Breast epithelium (tissue), 4 donors: ENCODE results near the gene MFF. TPM values are rescaled to one million over a fixed set of nuclear protein-coding genes. Genes with fewer than 3 reads are reported as not detected.

Experiments used
- DNase-seq, 2 donors: peaks; one replicate each; pipeline ENCODE4 v3.0.0-alpha.2; 2019; ENCODE audit warnings: low spot score in 2 of 2
- H3K27ac ChIP-seq, 2 donors: fragments of 200-600 bp; sonication (generic) in 1 of 2; one replicate each; pipeline ENCODE4 v1.5.1; 2016 to 2019; ENCODE audit warnings: mild to moderate bottlenecking in 1 of 2
- H3K27me3 ChIP-seq, 2 donors: fragments of 200-600 bp; sonication (generic) in 1 of 2; one replicate each; pipeline versions ENCODE4 v1.5.1 to v1.6.0; 2017 to 2019; ENCODE audit warnings: control low read depth in 1 of 2, mild to moderate bottlenecking in 1 of 2
- H3K36me3 ChIP-seq: fragments of 200-600 bp; one replicate; pipeline ENCODE4 v1.5.1; 2019
- H3K4me1 ChIP-seq, 2 donors: fragments of 200-600 bp; sonication (generic); one replicate each; pipeline ENCODE4 v1.5.1; 2016 to 2019; ENCODE audit warnings: control low read depth in 1 of 2
- H3K4me3 ChIP-seq, 3 donors: fragments of 200-600 bp; sonication (generic); 1 replicate in 2 of 3; 2 replicates in 1 of 3; pipeline ENCODE4 v1.5.1; 2016 to 2019; ENCODE audit warnings: mild to moderate bottlenecking in 3 of 3, moderate library complexity in 2 of 3
- H3K9me3 ChIP-seq, 2 donors: fragments of 200-600 bp; sonication (generic) in 1 of 2; one replicate each; pipeline ENCODE4 v1.5.1; 2016 to 2019; ENCODE audit warnings: control low read depth in 1 of 2
- POLR2A ChIP-seq: fragments of 450-650 bp; IDR thresholded peaks from one replicate; pipeline ENCODE4 v1.6.1; 2016; ENCODE audit warnings: antibody characterized with exemption, mild to moderate bottlenecking, moderate library complexity
- POLR2AphosphoS5 ChIP-seq, 3 donors: sonication (generic); formaldehyde crosslinking; IDR thresholded peaks; one replicate each; pipeline ENCODE4 v1.6.1; 2017; ENCODE audit warnings: antibody characterized with exemption in 3 of 3
- intact Hi-C: fragments of 100-400 bp; cut with DNase I; formaldehyde crosslinking; loops from one replicate; pipeline ENCODE4 v1.15.1; 2023; ENCODE audit warnings: low total_unique reads
- total RNA-seq, 3 donors: library from RNA; depleted of rRNA; stranded (reverse); fragments of >200 nt; gene quantifications; one replicate each; pipeline ENCODE4 v1.1.0, GENCODE V29; 2016
- TF ChIP-seq, protein P1 (sequence below), 3 donors: fragments of 450-650 bp; IDR thresholded peaks; one replicate each; pipeline ENCODE4 v1.5.1; 2016 to 2017; ENCODE audit warnings: antibody characterized with exemption in 3 of 3, mild to moderate bottlenecking in 3 of 3, moderate library complexity in 3 of 3

The MFF gene
- total RNA-seq, 3 donors from 2014 or later: 120 to 135 (median 122) TPM

DNA sequence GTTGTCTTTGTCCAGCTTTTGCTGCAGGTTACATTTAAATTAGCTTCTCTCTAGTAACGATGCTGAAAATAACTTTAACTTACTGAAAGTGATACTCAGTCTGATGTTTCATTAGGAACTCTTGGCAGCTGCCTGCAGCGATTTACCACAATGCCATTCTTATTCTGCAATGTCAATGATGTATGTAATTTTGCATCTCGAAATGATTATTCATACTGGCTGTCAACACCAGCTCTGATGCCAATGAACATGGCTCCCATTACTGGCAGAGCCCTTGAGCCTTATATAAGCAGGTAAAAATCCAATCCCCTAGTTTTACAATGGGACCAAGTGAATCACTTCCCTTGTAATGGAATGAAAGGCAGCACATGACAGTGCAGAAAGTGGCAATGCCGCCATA lies 16.3 kb upstream of the MFF start:
- H3K36me3 ChIP-seq: no peaks in the 10 kb centered on the region
- no peaks in the 10 kb centered on the region for H3K9me3 ChIP-seq
- TF ChIP-seq POLR2AphosphoS5 (IDR thresholded peaks at IDR 0.05) (no peak), POLR2A (no peak)
- TF ChIP-seq, protein P1, sequence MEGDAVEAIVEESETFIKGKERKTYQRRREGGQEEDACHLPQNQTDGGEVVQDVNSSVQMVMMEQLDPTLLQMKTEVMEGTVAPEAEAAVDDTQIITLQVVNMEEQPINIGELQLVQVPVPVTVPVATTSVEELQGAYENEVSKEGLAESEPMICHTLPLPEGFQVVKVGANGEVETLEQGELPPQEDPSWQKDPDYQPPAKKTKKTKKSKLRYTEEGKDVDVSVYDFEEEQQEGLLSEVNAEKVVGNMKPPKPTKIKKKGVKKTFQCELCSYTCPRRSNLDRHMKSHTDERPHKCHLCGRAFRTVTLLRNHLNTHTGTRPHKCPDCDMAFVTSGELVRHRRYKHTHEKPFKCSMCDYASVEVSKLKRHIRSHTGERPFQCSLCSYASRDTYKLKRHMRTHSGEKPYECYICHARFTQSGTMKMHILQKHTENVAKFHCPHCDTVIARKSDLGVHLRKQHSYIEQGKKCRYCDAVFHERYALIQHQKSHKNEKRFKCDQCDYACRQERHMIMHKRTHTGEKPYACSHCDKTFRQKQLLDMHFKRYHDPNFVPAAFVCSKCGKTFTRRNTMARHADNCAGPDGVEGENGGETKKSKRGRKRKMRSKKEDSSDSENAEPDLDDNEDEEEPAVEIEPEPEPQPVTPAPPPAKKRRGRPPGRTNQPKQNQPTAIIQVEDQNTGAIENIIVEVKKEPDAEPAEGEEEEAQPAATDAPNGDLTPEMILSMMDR (IDR thresholded peaks at IDR 0.05): no peak
- H3K27me3 ChIP-seq: no peaks in the 10 kb centered on the region
- H3K27ac ChIP-seq: no peak overlapping the region
- DNase-seq: no peak
- H3K4me3 ChIP-seq: no peak overlapping the region
- intact Hi-C loops: no loop called here
- H3K4me1 ChIP-seq: no peaks in the 10 kb centered on the region

DNA sequence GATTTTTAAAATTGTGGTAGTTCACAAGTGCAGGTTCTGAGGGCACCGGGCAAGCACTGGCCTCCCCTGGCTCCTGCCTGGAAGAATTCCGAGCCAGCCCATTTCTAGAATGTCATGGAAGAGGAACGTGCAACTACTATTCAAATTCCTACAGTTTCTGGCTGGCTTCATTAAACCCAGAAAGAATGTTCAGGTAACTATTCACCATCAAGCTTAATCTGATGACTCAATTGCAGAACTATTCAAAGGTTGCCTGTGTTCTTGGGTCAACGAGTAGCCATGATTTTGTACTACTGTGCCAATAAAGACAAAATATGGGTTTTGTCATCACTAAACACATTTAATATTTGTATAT lies 14.3 kb upstream of the MFF start:
- Histone ChIP-seq H3K4me1 (no peaks in the 10 kb centered on the region), H3K27ac (no peak overlapping the region), H3K9me3 (no peaks in the 10 kb centered on the region), H3K36me3 (no peaks in the 10 kb centered on the region), H3K4me3 (no peak overlapping the region), H3K27me3 (no peaks in the 10 kb centered on the region)
- intact Hi-C loops: no loop called here
- no peak for DNase-seq
- TF ChIP-seq POLR2A: no peak
- TF ChIP-seq, protein P1 (IDR thresholded peaks at IDR 0.05): no peak
- no peak for TF ChIP-seq POLR2AphosphoS5 (IDR thresholded peaks at IDR 0.05)

DNA sequence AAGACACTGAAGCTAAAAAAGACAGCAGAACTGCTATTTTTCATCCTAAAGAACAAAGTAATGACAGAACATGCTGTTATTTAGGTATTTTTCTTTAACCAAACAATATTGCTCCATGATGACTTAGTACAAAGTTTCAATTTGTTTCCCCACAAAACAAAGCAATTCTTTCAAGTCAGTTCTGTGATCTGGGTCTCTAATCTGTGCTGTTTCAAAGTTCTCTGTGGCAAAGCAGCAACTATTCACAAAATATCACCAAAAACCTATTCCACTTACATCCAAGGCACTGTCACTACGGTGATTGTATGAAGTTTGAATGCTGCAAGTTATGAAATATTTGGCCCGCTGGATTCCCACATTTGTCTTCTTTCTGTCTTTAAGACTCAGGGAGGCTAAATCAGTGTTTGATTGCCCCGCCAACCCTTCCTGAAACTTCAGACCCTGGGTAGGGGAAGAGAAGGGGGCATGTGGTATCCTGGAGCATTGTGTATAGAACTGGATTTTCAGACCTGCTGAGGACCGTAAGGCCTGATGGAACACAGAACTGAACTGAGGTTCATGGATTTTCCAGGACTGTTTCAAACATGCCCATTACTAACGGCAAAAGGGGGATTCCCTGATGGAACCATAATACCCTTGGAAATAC lies 13.1 kb upstream of the MFF start:
- Histone ChIP-seq H3K4me3 (no peak overlapping the region), H3K27me3 (no peaks in the 10 kb centered on the region), H3K27ac (no peak overlapping the region), H3K9me3 (no peaks in the 10 kb centered on the region), H3K36me3 (no peaks in the 10 kb centered on the region), H3K4me1 (no peaks in the 10 kb centered on the region)
- intact Hi-C loops: no loop called here
- TF ChIP-seq, protein P1 (IDR thresholded peaks at IDR 0.05): no peak
- no peak for TF ChIP-seq POLR2AphosphoS5 (IDR thresholded peaks at IDR 0.05)
- DNase-seq: no peak

DNA sequence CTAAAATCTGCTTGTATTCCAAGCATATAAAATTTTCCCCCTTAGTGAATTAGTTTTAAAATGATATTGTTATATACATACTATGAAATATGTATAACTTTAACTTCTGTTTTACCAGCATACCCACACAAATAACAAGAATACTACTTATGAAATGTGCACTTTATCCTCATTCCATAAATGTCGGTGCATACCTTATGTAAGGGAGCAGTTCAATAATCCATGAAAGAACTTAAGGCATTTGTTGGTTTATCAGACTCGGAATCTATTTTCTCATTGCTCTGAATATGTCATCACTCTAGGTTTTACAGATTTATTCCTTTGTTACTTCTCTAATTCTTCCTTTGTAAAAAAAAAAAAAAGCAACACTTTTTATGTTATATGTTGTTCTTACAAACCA lies 12.5 kb upstream of the MFF start:
- TF ChIP-seq, protein P1 (IDR thresholded peaks at IDR 0.05): no peak
- TF ChIP-seq POLR2AphosphoS5 (IDR thresholded peaks at IDR 0.05) (no peak), POLR2A (no peak)

DNA sequence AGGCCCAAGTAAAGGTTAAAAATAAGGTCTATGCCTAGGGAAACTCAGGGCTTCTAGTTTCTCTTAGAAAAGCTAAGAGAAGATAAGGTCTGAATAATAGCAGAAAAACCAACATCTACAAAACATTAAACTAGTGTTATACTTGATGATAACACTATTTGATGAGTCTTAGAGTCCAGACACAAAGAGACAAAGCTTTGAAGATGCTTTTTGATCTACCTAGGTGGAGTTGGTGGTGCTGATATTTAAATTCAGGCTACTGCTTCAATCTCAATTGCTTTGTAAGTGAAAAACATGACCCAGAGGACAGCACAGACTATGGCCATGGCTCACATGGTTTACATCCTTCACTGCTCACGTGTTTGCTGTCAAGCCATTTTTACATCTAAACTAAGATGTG lies 11.7 kb upstream of the MFF start:
- no peaks in the 10 kb centered on the region for H3K4me1 ChIP-seq
- intact Hi-C loops: no loop called here
- H3K36me3 ChIP-seq: no peaks in the 10 kb centered on the region
- TF ChIP-seq POLR2AphosphoS5 (IDR thresholded peaks at IDR 0.05) (no peak), POLR2A (no peak)
- TF ChIP-seq, protein P1 (IDR thresholded peaks at IDR 0.05): no peak
- DNase-seq: no peak
- no peak overlapping the region for H3K4me3 ChIP-seq
- no peaks in the 10 kb centered on the region for H3K27me3 ChIP-seq
- H3K27ac ChIP-seq: no peak overlapping the region
- H3K9me3 ChIP-seq: no peaks in the 10 kb centered on the region

More for the DNA sequence above, 12.5 kb upstream of the MFF start:
- intact Hi-C loops: no loop called here
- no peaks in the 10 kb centered on the region for H3K27me3 ChIP-seq
- H3K4me3 ChIP-seq: no peak overlapping the region
- H3K27ac ChIP-seq: no peak overlapping the region
- no peaks in the 10 kb centered on the region for H3K36me3 ChIP-seq
- H3K4me1 ChIP-seq: no peaks in the 10 kb centered on the region
- no peak for DNase-seq
- no peaks in the 10 kb centered on the region for H3K9me3 ChIP-seq
